ENCODE data around the gene DNAI1. TPM values are rescaled to one million over a fixed set of nuclear protein-coding genes. Genes with fewer than 3 reads are reported as not detected.
A peak's percentile ranks its signal among the peaks of the same experiment; 100 is the strongest.
"Not testable (repeated sequence)": the region's sequence is repeated elsewhere in the genome, so short reads cannot be mapped to it uniquely, and the experiment has no call there.

The DNAI1 gene
- total RNA-seq, 1 donor from 2014 or later = not detected

GRCh38 chr9:34522091-34522887 is 63.7 kb downstream of the DNAI1 start:
- Histone ChIP-seq H3K27ac (replicated peaks) (no peak overlapping the region), H3K27me3 (ENCODE audit: low read depth) (no peaks in the 10 kb centered on the region), H3K4me3 (peak overlapping the region; percentile 69), H3K4me1 (peaks cover 11% of the 10 kb centered on the region), H3K36me3 (no peaks in the 10 kb centered on the region), H3K9me3 (replicated peaks) (no peaks in the 10 kb centered on the region)
- DNase-seq = peak; percentile 27
- TF ChIP-seq CTCF (IDR thresholded peaks at IDR 0.05; ENCODE audit: borderline replicate concordance) = no peak
- intact Hi-C loops (cut with micrococcal nuclease) = no loop called here

DNA sequence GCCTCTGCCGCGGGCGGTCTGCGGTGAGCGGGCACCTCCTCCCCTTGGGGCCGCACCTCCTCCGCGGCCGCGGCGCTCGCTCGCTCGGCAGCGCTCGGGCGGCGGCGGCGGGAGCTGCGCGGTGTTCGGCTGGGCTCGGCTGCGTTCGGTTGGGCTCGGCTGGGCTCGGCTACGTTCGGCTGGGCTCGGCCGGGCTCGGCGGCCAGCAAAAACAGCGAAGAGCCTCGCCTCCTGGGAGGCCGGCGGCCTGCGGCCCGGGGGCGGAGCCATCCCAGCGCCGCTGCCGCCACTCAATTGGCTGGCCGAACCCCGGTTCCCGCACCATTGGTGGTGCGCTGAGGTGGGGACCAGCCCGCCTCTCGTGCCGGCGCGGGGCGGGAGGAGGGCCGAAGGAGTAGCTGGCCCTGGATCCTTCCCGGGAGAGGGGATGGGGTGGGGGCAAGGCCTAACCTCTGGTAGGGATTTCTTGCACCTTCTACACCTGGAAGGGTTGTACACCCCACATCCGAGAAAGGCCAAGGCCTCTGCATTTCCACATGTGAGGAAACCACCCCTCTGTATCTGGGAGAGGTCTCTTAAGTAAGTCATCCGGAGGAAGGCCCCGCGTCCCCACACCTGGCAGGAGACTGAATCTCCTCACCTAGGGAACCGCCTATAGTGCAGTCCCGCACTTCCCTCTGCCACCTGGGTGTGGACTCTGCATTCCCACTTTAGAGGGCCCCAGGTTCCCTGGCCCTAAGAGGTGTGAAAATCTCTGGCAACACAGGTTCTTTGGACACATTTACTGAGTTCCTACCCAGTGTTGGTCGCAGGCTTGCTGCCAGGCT is 64.6 kb downstream of the DNAI1 start, which contains the start of gene ENHO:
ENHO (minus strand) TSS at position 20 of the 827 bp plus-strand sequence. CDS start 1,295 bp downstream, outside the sequence.
- Histone ChIP-seq H3K4me3 (peak within 1 kb of the TSS; percentile 69), H3K27me3 (ENCODE audit: low read depth) (no peaks in the 10 kb centered on the region), H3K9me3 (replicated peaks) (no peaks in the 10 kb centered on the region), H3K27ac (replicated peaks) (no peak within 1 kb of the TSS), H3K4me1 (peaks cover 11% of the 10 kb centered on the region), H3K36me3 (no peaks in the 10 kb centered on the region)
- intact Hi-C loops (cut with micrococcal nuclease) = no loop called here
- DNase-seq = peak; percentile 85
- TF ChIP-seq CTCF (IDR thresholded peaks at IDR 0.05; ENCODE audit: borderline replicate concordance) = no peak

- no peak for DNase-seq
- intact Hi-C loops (cut with micrococcal nuclease) = no loop called here
- H3K4me3 ChIP-seq = no peak overlapping the region
These were observed 65.7 kb downstream of the DNAI1 start for GRCh38 chr9:34524349-34524748.

DNA sequence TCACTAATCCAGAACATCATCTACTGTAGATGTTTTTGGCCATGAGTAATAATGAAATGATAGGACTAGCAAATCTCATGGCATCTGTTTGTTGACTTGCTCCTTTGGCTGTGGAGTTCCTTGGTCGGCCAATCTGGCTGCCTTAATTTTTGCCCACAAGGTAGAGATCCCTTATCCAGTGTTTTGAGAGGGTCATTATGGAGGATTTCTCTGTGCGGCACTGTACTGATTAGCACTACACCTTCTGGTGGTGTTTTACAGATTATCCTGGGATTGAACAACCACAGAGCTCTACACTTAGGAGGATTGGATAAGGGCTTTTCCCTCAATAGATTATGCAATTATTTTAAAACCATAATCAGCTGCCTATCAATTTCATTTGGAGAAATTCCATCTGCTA is 67.4 kb downstream of the DNAI1 start:
- intact Hi-C loops (cut with micrococcal nuclease) = no loop called here
- H3K27me3 ChIP-seq (ENCODE audit: low read depth) = peaks cover under 1% of the 10 kb centered on the region
- H3K27ac ChIP-seq (replicated peaks) = no peak overlapping the region
- no peak overlapping the region for H3K4me3 ChIP-seq
- DNase-seq = no peak
- H3K9me3 ChIP-seq (replicated peaks) = no peaks in the 10 kb centered on the region
- no peaks in the 10 kb centered on the region for H3K36me3 ChIP-seq
- peaks cover 11% of the 10 kb centered on the region for H3K4me1 ChIP-seq
- TF ChIP-seq CTCF (IDR thresholded peaks at IDR 0.05; ENCODE audit: borderline replicate concordance) = no peak

More at GRCh38 chr9:34524349-34524748, 65.7 kb downstream of the DNAI1 start:
- no peaks in the 10 kb centered on the region for H3K36me3 ChIP-seq
- TF ChIP-seq CTCF (IDR thresholded peaks at IDR 0.05; ENCODE audit: borderline replicate concordance) = no peak
- peaks cover 11% of the 10 kb centered on the region for H3K4me1 ChIP-seq
- no peaks in the 10 kb centered on the region for H3K27me3 ChIP-seq (ENCODE audit: low read depth)
- no peak overlapping the region for H3K27ac ChIP-seq (replicated peaks)
- H3K9me3 ChIP-seq (replicated peaks) = no peaks in the 10 kb centered on the region

DNA sequence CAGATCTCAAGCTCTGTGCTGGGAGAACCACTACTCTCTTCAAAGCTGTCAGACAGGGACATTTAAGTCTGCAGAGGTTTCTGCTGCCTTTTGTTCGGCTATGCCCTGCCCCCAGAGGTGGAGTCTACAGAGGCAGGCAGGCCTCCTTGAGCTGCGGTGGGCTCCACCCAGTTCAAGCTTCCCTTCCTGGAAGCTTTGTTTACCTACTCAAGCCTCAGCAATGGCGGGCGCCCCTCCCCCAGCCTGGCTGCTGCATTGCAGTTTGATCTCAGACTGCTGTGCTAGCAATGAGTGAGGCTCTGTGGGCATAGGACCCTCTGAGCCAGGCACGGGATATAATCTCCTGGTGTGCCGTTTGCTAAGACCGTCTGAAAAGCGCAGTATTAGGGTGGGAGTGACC is 73.4 kb downstream of the DNAI1 start:
- intact Hi-C loops (cut with micrococcal nuclease); H3K36me3 ChIP-seq; DNase-seq; H3K9me3 ChIP-seq (replicated peaks); H3K27ac ChIP-seq (replicated peaks); H3K4me1 ChIP-seq; H3K4me3 ChIP-seq: not testable (repeated sequence)
- H3K27me3 ChIP-seq (ENCODE audit: low read depth) = peaks cover 58% of the 10 kb centered on the region
